ENCODE measurements around the gene TLL1.

The TLL1 gene

DNA sequence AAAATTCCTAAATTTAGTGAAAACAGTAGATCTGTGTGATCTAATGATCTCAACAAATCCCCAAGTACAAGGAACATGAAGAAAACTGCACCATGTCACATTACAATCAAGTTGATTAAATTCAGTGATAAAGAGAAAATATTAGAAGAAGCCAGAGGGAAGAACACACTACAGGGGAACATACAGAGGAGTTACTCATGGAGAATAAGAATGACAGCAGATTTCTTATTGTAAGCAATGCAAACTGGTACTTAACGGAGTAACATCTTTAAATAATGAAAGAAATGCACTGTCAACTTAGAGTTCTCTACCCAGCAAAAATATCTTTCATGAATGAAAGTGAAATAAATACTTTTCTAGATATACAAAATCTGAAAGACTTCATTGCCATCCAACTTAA lies 21.1 kb downstream of the TLL1 start:
- no peak for DNase-seq (ENCODE audit: low read depth in 2 of 2)

DNA sequence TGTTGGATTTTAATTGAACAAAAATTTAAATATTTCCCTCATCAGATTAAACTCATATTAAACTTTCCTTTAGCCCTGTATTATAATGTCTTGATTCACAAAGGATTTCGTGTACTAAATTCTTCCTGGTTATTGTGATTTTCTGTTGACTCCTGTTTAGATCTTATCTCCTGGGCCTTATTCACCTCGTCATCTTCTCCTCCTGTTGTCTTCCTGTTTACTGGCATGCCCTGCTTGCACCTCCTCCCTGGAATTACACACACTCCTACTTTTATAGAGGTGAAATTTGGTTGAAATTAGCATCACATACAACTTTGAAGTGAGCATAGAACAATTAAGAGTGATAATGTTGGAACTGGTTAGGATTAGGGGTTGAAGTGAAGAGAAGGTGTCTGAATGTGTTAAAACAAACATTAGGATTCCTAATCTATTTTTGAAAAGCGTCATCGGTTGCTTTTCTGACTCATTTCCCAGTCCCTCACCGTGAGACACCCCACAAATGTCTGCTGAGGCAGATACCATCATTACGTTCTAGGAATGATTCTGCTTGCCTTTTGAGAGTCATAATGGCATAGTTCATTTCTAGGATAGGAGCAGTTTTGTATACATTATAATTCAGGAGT lies 32.5 kb downstream of the TLL1 start:
- no peak for DNase-seq (ENCODE audit: low read depth in 2 of 2)

DNA sequence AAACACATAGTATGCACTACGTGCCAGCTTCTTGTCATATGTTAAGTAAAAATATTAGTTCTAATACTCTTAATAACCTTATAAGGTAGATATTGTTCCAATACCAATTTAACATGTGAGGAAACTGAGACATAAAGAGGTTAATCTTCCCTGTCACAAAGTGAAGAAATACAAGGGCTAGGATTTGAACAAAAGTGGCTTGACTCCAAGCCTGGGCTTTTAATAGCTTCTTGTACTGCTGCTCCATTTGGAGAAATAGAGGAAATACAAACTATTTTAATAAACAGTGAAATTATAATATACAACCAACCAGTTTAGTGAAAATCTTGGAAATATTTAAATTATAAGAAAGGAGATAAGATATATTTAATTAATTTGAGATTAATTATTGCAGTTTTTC lies 33.2 kb downstream of the TLL1 start:
- DNase-seq (ENCODE audit: low read depth in 2 of 2) = no peak

DNA sequence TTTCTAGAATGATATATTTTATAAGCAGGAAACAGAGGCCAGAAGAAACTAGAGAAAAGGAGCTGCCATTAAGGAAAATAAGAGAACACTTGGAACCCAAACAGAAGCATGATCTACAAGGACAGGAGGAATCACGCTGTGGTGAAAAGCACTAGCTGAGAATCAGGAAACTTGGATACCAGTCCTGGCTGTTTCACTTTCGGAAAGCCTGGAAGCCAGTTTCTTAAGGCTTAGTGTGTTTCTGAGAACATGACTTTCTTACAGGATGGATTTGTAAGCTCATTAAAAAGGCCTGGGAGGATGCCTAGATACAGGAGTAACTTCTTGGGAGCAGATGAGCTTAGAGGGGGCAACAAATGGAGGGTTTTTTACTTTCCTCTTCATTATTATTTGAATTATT lies 36.9 kb downstream of the TLL1 start:
- DNase-seq (ENCODE audit: low read depth in 2 of 2) = no peak

DNA sequence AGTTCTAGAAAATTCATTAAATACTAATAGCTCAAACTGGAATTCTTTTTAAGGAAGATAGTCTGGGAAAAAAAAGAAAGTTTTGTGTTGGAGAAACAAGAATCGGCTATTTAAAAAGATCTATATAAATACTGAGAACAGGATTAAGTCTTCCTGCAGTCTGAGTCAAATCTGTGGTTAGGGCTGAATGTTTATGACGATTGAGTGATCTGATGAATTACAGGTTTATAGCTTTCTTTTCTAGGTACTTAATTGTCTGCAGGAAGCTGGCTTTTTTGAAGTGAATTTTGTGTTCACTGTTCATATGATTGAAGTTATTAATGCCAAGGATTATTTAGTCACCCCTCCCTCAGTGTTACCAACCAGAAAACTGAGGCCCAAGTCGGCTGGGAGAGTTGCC lies 42.2 kb downstream of the TLL1 start:
- no peak for DNase-seq (ENCODE audit: low read depth in 2 of 2)

DNA sequence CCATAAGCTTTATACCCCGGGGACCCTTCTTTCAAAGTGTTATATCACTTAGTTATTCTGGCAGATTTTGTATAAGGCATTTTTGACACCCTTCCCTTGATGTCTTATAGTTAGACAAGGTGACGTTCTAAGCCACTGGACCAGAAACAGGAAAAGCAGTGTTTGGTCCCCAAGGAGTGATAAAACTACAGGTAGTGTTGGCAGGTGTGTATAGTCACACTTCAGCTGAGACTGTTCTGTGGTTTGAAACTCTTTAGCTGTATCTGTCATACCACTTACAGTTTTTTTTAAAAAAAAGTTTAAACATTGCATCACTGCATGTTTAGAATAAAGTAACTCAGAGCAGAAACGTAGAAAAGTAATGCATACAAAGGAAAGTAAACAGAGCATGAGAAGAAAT lies 48.5 kb downstream of the TLL1 start:
- no peak for DNase-seq (ENCODE audit: low read depth in 2 of 2)

DNA sequence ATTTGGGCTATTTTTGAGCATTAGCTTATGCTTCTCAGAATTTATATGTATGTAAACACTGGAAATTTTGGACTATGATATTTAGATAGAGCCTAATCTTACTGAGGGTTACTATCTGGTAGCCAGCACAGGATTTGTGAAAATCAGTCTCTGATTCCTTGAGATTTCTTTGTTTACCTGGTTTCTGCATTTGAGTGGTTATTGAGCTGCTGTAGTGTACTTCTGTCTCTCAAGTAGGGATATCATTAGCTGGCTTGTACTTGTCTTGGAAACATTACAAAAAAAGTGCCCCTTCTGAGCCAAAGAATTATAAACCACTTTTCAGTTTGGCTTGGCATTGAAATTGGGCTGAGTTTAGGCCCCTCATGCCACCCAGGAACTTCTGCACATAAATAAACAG lies 49.7 kb downstream of the TLL1 start:
- DNase-seq (ENCODE audit: low read depth in 2 of 2) = no peak

DNA sequence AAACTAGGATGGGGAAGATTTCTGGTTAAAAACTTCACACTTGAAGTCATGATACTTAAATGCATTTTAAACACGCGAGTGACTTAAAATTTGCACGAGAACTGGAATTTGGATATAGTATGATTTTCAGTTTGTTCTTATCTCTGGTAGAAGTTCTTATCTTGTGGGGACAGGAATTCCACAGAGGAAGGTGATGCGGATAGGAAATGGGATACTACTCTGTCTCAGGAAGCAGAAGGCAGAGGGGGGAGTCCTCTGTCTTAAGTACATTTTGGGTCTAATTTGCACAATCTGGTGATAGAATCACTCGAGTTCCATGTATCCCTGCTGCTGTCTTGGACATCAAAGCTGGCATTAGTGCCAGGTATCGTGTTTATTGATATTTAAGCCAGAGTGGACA lies 53.3 kb downstream of the TLL1 start:
- no peak for DNase-seq (ENCODE audit: low read depth in 2 of 2)

DNA sequence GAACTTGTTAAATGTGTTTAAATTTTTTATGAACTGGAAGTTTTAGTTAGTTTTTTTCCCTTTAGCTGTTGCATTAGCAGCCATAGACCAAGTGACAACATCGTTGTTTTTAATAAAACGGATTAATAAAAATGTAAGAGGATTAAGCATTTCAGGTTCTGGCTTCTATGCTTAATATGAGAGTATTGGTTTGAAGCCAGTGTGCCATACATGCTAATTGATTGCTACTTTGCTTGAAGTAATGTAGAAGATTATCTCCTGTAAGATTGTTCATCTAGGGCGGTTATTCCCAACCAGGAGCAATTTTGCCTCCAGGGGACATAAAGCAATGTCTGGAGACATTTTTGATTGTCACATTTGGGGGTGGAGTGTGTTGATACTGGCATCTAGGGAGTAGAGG lies 54.3 kb downstream of the TLL1 start:
- DNase-seq (ENCODE audit: low read depth in 2 of 2) = no peak

DNA sequence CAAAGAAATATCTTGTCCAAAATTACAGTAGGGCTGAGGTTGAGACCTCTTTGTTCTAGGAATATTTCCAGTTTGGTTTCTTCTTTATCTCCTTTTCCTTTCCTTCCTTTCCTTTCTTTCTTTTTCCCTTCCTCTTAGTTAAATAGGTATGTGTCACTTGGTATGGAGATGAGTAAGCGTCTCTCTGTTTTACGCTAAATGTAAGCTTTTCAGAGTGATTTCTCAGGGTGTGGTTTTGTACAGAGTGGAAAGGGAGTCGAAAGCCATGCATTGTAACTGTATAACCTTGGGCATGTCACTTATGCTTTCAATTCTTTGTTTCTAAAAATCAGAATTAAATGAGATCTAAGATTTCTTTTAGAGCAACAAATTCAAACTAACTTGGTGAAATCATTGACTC lies 54.8 kb downstream of the TLL1 start:
- no peak for DNase-seq (ENCODE audit: low read depth in 2 of 2)

DNA sequence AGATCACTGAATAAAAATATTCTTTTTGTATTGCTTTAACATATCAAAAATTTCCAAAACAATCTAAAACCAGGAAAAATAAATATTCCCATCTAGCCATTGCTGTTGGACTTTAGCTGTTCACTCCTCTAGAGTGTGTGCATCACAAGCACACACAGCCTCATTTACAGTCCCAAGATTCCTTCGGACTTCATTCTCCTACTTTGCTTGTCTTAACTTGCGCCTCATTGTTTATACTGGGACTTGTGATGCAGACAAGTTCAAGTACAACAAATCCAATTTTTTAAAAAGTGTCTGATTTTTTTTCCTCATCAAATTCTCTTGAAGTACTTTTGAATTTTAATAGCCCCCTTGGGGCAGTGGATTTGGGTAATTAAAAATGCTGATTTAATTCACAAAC lies 55.6 kb downstream of the TLL1 start:
- no peak for DNase-seq (ENCODE audit: low read depth in 2 of 2)

DNA sequence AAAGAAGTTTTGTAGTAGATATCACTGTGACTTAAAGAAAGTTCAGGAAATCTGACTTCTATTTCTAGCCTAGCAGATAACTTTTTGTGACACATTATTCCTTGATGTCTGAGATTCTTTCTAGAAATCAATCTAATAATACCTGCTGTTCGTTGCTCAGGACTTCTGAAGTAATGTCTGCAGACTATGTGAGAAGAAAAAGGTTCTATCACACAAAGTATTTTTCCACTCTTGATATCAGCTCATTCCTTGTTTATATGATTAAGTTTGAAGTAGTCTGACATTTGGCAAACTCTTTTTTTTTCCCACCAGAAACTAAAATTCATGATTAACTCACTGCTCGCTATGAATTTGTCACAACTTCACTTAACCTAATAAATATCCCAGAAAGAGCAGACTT lies 56.6 kb downstream of the TLL1 start:
- no peak for DNase-seq (ENCODE audit: low read depth in 2 of 2)

DNA sequence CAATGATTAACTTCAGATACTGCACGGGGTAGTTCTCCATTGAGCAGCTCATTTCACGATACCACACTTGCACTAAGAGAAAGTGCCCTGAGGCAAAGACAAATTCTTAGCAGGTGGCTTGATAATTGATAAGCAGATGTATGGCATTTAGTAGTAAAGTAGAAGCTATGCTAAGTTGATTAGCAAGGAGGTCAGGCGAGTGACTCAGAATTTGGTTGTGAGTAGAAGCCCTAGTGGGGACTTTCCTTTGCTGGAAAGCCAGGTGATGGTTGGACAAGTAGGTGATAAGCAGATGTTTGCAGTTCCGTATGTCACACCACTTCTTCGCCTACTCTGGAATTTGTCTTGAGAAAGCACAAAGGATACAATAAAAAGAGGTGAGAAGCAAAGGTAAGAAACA lies 58.7 kb downstream of the TLL1 start:
- DNase-seq (ENCODE audit: low read depth in 2 of 2) = no peak

DNA sequence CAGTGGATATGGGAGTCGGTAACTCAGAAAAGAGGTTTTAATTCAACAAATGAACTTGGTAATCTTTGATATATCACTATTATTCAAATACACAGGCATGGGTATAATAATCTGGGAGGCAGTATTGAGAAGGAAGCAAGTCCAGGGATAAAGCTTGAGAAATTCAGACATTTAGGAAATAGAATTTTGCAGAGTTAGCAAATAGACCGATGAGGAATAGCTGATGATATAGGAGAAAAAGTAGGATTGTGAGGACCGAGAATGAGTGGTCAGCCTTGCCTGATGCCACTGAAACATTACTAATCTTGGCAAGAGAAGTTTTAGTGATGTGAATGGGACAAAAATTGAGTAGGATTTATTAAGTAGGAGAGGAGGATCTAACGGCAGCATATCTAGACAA lies 71.9 kb downstream of the TLL1 start:
- no peak for DNase-seq (ENCODE audit: low read depth in 2 of 2)

DNA sequence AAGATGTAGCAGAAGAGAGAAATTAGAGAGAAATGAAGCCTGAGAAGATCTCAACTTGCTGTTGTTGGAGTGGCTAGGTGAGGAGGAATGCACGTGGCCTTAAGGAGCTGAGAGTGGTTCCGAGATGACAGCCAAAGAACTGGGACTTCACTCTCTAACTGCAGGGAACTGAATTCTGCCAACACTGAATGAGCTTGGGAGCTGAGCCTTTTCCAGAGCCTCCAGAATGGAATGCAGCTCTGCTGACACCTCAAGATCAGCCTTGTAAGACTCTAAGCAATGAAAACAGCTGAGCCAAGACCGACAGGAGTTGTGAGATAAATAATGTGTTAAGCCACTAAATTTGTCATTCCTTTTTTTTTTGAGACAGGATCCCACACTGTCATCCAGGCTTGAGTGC lies 73.0 kb downstream of the TLL1 start:
- no peak for DNase-seq (ENCODE audit: low read depth in 2 of 2)

DNA sequence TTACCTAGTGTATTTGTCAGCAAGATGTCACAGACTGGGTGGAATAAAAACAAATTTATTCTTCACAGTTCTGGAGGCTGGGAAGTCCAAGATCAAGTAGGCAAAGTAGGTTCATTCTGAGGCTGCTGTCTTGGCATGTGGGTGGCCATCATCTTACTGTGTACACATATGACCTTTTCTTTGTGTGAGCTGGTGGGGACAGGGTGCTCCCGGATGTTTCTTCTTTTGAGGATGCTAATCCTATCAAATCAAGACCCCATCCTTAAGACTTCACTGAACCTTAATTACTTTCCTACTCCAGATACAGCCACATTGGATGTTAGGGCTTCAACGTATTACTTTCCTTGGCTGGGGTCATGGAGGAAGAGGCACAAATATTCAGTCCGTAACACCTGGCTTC lies 74.0 kb downstream of the TLL1 start:
- DNase-seq (ENCODE audit: low read depth in 2 of 2) = no peak

DNA sequence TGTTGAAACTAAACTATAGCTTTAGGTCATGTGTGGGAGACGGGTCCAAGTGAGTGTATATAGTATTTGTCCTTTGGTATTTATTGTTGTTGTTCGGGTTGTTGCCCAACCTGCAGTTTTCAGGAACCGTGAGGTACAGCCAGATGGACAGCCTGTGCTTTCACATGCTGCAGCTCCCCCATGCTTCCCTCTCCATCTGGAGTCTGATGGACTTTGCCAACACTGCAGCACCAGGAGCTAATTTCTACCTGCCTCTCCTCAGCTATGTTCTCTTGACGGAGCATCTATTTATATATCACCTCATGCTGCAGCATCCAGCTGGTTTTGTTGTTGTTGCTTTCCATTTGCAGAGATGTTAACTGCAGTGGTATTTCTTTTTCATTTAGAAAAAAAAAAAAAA lies 80.1 kb downstream of the TLL1 start:
- no peak for DNase-seq (ENCODE audit: low read depth in 2 of 2)

DNA sequence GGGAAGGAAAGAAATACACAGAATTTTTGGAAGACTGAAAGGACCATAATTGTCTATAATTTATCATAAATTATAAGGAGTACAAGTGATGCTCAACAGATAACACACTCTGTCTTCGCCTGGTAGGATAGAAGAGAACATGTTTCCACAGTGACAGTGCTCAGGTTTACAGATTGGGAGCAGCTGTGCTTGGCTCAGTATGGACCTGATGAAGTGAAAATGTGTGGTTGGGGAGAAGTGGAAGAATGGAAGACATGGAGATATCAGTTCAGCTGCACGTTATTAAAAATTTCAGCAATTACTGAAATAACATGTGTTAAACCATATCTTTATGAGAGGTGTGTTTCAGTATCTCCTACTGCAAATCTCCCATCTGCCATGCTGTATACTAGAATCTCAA lies 90.6 kb downstream of the TLL1 start:
- DNase-seq (ENCODE audit: low read depth in 2 of 2) = no peak

DNA sequence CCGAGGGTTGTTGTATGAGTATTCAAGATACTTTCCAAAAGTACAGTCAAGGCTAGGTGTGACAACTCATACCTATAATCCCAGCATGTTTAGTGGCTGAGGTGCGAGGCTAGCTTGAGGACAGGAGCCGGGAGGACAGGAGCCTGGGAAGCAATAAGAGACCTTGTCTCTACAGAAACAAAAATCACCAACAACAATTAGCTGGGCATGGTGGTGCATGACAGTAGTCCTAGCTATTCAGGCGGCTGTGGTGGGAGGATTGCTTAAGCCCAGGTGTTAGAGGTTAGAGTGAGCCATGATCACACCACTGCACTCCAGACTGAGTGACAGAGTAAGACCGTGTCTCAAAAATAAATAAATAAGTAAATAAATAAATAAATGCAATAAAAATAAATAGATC lies 91.6 kb downstream of the TLL1 start:
- no peak for DNase-seq (ENCODE audit: low read depth in 2 of 2)

DNA sequence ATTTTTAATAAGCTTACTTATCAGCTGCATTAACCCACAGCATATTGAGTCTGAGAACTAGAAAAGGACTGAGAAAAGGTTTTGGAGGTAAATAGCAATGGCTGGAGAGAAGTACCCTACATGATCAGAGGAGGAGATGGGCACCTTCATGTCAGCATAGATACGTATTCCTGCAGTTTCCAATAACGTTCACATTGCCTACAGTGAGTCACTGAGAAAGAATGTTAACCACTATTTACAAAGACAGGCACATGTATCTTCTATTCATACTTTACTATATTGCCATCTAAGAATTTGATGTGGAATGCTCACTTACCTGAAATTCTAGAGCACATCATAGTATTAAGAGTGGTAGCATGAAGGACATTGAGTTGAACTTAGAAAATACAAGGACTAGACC lies 92.5 kb downstream of the TLL1 start:
- DNase-seq (ENCODE audit: low read depth in 2 of 2) = no peak

DNA sequence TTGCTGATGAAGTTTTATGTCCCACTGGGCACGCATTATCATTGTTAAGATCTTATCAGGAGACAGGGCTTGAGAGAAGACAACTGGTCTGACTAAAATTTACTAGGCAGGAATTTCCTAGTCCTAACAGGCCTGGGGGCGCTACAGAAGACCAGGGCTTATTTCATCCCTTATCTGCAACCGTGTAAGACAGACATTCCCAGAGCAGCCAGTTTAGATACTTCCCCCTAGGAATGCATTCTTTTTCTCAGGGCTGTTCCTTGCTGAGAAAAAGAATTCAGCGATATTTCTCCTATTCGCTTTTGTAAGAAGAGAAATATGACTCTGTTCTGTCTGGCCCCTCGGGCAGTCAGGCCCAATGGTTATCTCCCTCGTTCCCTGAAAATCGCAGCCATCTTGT lies 93.8 kb downstream of the TLL1 start:
- DNase-seq (ENCODE audit: low read depth in 2 of 2) = no peak

DNA sequence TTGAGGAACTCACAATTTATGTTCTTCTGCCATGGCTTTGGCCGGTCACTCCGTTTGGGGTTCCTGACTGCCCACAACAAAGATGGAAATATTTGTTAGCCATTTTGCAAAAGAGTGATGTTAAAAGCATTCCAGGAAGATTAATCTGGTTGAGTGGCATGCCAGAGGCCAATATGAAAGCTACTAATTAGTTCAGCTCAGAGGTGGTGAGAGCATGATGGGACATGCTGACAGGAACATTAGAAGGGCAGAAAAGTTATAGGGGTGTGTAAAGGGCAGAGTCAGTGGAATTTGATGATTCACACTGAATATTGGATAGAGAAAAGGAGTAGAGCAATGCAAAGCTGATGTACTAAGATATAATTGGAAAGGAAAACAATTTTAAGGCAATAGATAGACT lies 94.4 kb downstream of the TLL1 start:
- DNase-seq (ENCODE audit: low read depth in 2 of 2) = no peak

DNA sequence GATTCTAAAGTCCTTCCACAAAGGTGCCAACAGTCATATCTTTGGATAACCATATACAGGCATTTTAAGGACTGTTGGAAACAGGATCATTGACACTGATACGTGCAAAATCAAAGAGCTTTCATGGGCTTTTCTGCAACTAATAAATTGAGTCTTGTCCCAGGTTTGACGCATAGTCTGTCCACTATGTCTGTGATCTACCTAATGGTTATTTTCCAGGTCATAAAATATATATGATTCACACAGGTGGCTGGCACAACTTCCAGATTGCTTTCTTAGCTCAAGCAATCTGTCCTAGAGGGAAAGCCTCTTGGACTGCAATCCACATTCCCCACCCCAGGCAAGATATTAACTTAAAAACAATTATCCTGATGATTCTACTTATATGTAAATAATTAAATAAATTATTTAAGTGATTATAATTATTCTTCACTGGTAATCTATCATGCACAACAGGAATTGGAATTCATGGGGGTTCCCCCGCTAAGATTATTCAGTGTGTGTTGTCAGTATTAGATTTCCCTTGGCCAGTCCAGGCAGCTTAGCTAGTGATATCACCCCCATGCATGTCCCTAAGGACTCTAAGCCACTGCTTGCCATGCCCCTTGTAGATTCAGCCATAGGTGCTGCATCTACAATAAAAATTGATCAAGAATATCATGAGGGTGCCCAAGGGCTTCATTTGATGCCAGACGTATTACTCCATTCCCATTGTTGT lies 97.8 kb downstream of the TLL1 start:
- no peak for DNase-seq (ENCODE audit: low read depth in 2 of 2)

DNA sequence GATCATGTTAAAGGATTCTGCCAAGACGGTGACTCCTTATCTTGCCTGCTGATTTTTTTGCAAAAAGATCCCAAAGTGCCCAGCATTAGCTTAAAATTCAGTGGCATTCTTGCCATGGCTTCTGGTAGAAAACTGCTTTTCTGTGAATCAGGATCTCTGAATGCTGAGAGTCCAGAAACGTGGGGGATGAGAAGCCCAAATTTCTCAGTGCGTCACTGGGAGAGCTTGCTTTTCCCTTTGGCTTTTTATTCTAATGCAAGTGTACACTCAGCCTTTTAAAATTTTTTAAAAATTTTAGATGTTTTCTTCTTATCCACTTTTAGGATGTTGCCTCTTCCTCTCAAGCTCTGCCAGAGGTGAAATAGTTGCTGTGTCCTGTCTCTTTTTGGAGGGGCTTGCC lies 98.4 kb downstream of the TLL1 start:
- no peak for DNase-seq (ENCODE audit: low read depth in 2 of 2)

Data from stimulated activated CD4-positive, alpha-beta T cell treated with anti-CD3 and anti-CD28 coated beads, Interleukin-1b, Interleukin-23, amount 100 ng/mL, for 1 hour (primary cell).